ENCODE results near the gene HORMAD1.

DNA sequence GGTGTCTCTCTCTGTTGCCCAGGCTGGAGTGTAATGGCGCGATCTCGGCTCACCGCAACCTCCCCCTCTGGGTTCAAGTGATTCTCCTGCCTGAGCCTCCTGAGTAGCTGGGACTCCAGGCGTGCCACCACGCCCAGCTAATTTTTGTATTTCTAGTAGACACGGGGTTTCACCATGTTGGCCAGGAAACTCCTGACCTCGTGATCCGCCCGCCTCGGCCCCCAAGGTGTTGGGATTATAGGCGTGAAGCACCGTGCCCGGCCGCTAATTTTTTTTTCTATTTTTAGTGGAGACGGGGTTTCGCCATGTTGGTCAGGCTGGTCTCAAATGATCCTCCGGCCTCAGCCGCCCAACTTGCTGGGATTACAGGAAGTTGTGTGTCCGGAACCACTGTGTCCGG lies 597 bp downstream of the HORMAD1 start:
- no peak for TF ChIP-seq POLR2A (IDR thresholded peaks at IDR 0.05)
- TF ChIP-seq, protein P1, sequence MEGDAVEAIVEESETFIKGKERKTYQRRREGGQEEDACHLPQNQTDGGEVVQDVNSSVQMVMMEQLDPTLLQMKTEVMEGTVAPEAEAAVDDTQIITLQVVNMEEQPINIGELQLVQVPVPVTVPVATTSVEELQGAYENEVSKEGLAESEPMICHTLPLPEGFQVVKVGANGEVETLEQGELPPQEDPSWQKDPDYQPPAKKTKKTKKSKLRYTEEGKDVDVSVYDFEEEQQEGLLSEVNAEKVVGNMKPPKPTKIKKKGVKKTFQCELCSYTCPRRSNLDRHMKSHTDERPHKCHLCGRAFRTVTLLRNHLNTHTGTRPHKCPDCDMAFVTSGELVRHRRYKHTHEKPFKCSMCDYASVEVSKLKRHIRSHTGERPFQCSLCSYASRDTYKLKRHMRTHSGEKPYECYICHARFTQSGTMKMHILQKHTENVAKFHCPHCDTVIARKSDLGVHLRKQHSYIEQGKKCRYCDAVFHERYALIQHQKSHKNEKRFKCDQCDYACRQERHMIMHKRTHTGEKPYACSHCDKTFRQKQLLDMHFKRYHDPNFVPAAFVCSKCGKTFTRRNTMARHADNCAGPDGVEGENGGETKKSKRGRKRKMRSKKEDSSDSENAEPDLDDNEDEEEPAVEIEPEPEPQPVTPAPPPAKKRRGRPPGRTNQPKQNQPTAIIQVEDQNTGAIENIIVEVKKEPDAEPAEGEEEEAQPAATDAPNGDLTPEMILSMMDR (IDR thresholded peaks at IDR 0.05), result no peak

Data from adrenal gland (tissue), 5 donors.